Thyroid gland (tissue), 4 donors: Measurements from ENCODE around the gene LANCL1. TPM values are rescaled to one million over a fixed set of nuclear protein-coding genes. Genes with fewer than 3 reads are reported as not detected.

Source experiments
- DNase-seq, 2 donors: peaks; one replicate each; pipeline ENCODE4 v3.0.0-alpha.2; 2019
- H3K27ac ChIP-seq, 3 donors: fragments of 200-600 bp; sonication (generic); 1 replicate in 2 of 3; 2 replicates in 1 of 3; pipeline ENCODE4 v1.5.1; 2016 to 2019; ENCODE audit warnings: mild to moderate bottlenecking in 1 of 3, moderate library complexity in 1 of 3
- H3K27me3 ChIP-seq: fragments of 200-600 bp; sonication (generic); one replicate; pipeline ENCODE4 v1.5.1; 2019
- H3K36me3 ChIP-seq, 2 donors: fragments of 200-600 bp; sonication (generic); one replicate each; pipeline ENCODE4 v1.5.1; 2016 to 2019
- H3K4me1 ChIP-seq, 2 donors: fragments of 200-600 bp; sonication (generic); one replicate each; pipeline ENCODE4 v1.5.1; 2017 to 2019
- H3K4me3 ChIP-seq, 3 donors: fragments of 200-600 bp; sonication (generic); replicated peaks in 1 of 3; 1 replicate in 2 of 3; 2 replicates in 1 of 3; pipeline ENCODE4 v1.5.1; 2016; ENCODE audit warnings: mild to moderate bottlenecking in 1 of 3
- H3K9me3 ChIP-seq: fragments of 200-600 bp; sonication (generic); one replicate; pipeline ENCODE4 v1.5.1; 2017
- CTCF ChIP-seq, 6 experiments: fragments of 200-600 bp in 3 of 6; fragments of 450-650 bp in 3 of 6; sonication (generic) in 3 of 6; IDR thresholded peaks; one replicate each; pipeline ENCODE4 v1.5.1; 2016 to 2019; ENCODE audit warnings: antibody characterized with exemption in 6 of 6, mild to moderate bottlenecking in 2 of 6, inconsistent platforms in 1 of 6, moderate library complexity in 1 of 6
- POLR2A ChIP-seq, 2 donors: fragments of 450-650 bp; IDR thresholded peaks; one replicate each; pipeline ENCODE4 v1.6.1; 2017; ENCODE audit warnings: antibody characterized with exemption in 2 of 2, mild to moderate bottlenecking in 2 of 2, moderate library complexity in 1 of 2
- WGBS, 2 donors: methylation state at CpG; one replicate each; pipeline ENCODE4 v1.1.5; 2017; 5-methylcytosine and 5-hydroxymethylcytosine counted together
- intact Hi-C: fragments of 100-400 bp; cut with DNase I; formaldehyde crosslinking; loops from one replicate; pipeline ENCODE4 v1.15.1; 2023
- total RNA-seq, 4 donors: library from RNA; depleted of rRNA; stranded (reverse); fragments of >200 nt; gene quantifications; one replicate each; pipeline ENCODE4 v1.2.3, GENCODE V29; 2016

The LANCL1 gene
- total RNA-seq, 4 donors from 2014 or later = 30.7 to 33.2 (median 32.0) TPM

DNA sequence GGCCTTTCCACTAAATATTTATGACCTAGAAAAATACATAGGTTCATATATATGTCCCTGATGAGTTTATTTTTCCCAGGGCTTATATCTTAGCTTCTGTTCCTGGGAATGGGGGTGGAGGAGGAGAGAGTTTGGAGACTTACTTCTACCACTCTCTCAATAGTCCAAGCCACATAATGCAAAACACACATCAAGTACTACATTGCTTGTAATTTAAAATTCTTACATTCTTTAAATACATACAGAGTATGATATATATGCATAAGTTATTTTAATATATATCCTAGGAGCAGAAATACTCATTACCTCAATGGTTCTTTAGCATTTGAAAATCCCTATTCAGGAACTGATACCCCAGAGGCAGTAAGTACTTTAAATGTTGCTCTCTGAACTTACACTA, 88.4 kb downstream of the LANCL1 start:
- intact Hi-C loops = no loop called here

GRCh38 chr2:210387074-210387473, 89.5 kb downstream of the LANCL1 start:
- no peak overlapping the region for H3K4me3 ChIP-seq
- no peak for TF ChIP-seq CTCF (IDR thresholded peaks at IDR 0.05)
- TF ChIP-seq POLR2A (IDR thresholded peaks at IDR 0.05) = no peak
- intact Hi-C loops = no loop called here
- no peaks in the 10 kb centered on the region for H3K36me3 ChIP-seq
- H3K9me3 ChIP-seq = no peaks in the 10 kb centered on the region
- H3K4me1 ChIP-seq = no peaks in the 10 kb centered on the region
- H3K27ac ChIP-seq = no peak overlapping the region
- DNase-seq = no peak
- WGBS, 2 donors = 81% methylated on average over 1 of the region's 1 CpG
- H3K27me3 ChIP-seq = no peaks in the 10 kb centered on the region

More for the DNA sequence above, 88.4 kb downstream of the LANCL1 start:
- Histone ChIP-seq H3K27me3 (no peaks in the 10 kb centered on the region), H3K4me3 (no peak overlapping the region), H3K4me1 (no peaks in the 10 kb centered on the region), H3K9me3 (no peaks in the 10 kb centered on the region), H3K27ac (no peak overlapping the region), H3K36me3 (no peaks in the 10 kb centered on the region)
- TF ChIP-seq CTCF (IDR thresholded peaks at IDR 0.05) (no peak), POLR2A (IDR thresholded peaks at IDR 0.05) (no peak)
- DNase-seq = no peak

Other genes starting within 250 kb of the LANCL1 start
- gene MYL1, start 161.6 kb downstream of the LANCL1 start, total RNA-seq = not detected
- 10 to 100 TPM in 2 of 4 donors, 1 to 10 TPM in 2; 3.9 to 14.9 (median 10.1) TPM for gene CPS1, start 79.8 kb upstream of the LANCL1 start, total RNA-seq